KMS-11 (cell line): ENCODE data around the gene PRR3.
A peak's percentile ranks its signal among the peaks of the same experiment; 100 is the strongest.
"Not testable (repeated sequence)": the region's sequence is repeated elsewhere in the genome, so short reads cannot be mapped to it uniquely, and the experiment has no call there.

Experiments
- H2AFZ ChIP-seq: fragments of 200-600 bp; sonication (generic); 2 replicates; pipeline ENCODE4 v1.6.1; 2016; ENCODE audit warnings: antibody characterized with exemption, mixed run types, low read depth
- H3K27ac ChIP-seq: fragments of 200-600 bp; sonication (generic); 2 replicates; pipeline ENCODE4 v1.6.1; 2016; ENCODE audit warnings: mild to moderate bottlenecking, mixed run types
- H3K27me3 ChIP-seq: fragments of 200-600 bp; sonication (generic); 2 replicates; pipeline ENCODE4 v1.6.1; 2017; ENCODE audit warnings: mild to moderate bottlenecking, low read depth, mixed run types, moderate library complexity; ENCODE audit not compliant: insufficient read depth
- H3K36me3 ChIP-seq: fragments of 200-600 bp; sonication (generic); 2 replicates; pipeline ENCODE4 v1.6.1; 2017; ENCODE audit warnings: mild to moderate bottlenecking, mixed run types; ENCODE audit not compliant: insufficient read depth
- H3K4me1 ChIP-seq: fragments of 200-600 bp; sonication (generic); 2 replicates; pipeline ENCODE4 v1.6.1; 2016; ENCODE audit warnings: mild to moderate bottlenecking, low read depth, mixed run types; ENCODE audit not compliant: poor library complexity, severe bottlenecking
- H3K4me2 ChIP-seq: fragments of 200-600 bp; sonication (generic); 2 replicates; pipeline ENCODE4 v1.7.0; 2016; ENCODE audit warnings: mild to moderate bottlenecking, mixed run types
- H3K4me3 ChIP-seq: fragments of 200-600 bp; sonication (generic); IDR thresholded peaks from 2 replicates; pipeline ENCODE4 v1.6.1; 2017; ENCODE audit warnings: low read depth, low read length, mixed read lengths; ENCODE audit not compliant: insufficient read depth
- H3K79me2 ChIP-seq: fragments of 200-600 bp; sonication (generic); 2 replicates; pipeline ENCODE4 v1.6.1; 2016; ENCODE audit warnings: low read depth, mixed run types; ENCODE audit not compliant: insufficient read depth
- H3K9ac ChIP-seq: fragments of 200-600 bp; sonication (generic); 2 replicates; pipeline ENCODE4 v1.6.1; 2016; ENCODE audit warnings: mild to moderate bottlenecking, mixed run types
- H4K20me1 ChIP-seq: fragments of 200-600 bp; sonication (generic); 2 replicates; pipeline ENCODE4 v1.6.1; 2016; ENCODE audit warnings: mild to moderate bottlenecking, mixed run types; ENCODE audit not compliant: insufficient read depth
- TF ChIP-seq, protein P1 (sequence below): fragments of 200-600 bp; sonication (generic); conservative IDR thresholded peaks from 2 replicates; pipeline ENCODE4 v1.6.1; 2017; ENCODE audit warnings: low read depth, mild to moderate bottlenecking, antibody characterized with exemption, low read length, moderate library complexity, mixed read lengths

Gene PRR3

DNA sequence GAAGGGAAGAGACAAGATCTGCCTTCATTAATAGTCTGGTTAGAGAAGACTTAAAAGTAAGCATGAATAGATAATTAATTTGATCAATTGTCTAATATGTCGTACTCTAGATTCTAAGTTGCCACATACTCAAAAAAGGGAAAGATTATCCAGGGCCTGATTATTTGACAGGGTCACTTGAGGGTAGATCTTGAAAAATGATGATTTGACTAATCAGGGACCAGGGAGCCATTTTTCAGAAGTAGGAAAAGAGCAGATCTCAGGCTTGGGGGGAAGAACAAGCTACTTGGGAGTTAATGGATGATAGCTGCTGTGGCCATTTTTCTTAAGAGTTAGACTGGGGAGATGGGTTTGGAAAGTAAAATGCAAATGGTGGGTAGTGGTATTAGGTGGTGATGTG, 35.2 kb downstream of the PRR3 start:
- Histone ChIP-seq H3K4me1 (peaks cover 10% of the 10 kb centered on the region), H3K4me2 (no peak overlapping the region), H3K36me3 (peaks cover 7% of the 10 kb centered on the region; the same call in 1 of the 2 replicates), H3K27ac (no peak overlapping the region), H2AFZ (no peak overlapping the region), H3K9ac (no peak overlapping the region), H3K4me3 (no peak overlapping the region), H3K79me2 (no peaks in the 10 kb centered on the region), H4K20me1 (peaks cover 4% of the 10 kb centered on the region; the same call in 1 of the 2 replicates), H3K27me3 (no peaks in the 10 kb centered on the region)
- TF ChIP-seq, protein P1, sequence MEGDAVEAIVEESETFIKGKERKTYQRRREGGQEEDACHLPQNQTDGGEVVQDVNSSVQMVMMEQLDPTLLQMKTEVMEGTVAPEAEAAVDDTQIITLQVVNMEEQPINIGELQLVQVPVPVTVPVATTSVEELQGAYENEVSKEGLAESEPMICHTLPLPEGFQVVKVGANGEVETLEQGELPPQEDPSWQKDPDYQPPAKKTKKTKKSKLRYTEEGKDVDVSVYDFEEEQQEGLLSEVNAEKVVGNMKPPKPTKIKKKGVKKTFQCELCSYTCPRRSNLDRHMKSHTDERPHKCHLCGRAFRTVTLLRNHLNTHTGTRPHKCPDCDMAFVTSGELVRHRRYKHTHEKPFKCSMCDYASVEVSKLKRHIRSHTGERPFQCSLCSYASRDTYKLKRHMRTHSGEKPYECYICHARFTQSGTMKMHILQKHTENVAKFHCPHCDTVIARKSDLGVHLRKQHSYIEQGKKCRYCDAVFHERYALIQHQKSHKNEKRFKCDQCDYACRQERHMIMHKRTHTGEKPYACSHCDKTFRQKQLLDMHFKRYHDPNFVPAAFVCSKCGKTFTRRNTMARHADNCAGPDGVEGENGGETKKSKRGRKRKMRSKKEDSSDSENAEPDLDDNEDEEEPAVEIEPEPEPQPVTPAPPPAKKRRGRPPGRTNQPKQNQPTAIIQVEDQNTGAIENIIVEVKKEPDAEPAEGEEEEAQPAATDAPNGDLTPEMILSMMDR = no peak

GRCh38 chr6:30597315-30598144, 40.4 kb downstream of the PRR3 start:
- H3K4me3 ChIP-seq, H3K36me3 ChIP-seq, H3K27ac ChIP-seq, H3K27me3 ChIP-seq, H4K20me1 ChIP-seq, H2AFZ ChIP-seq, H3K79me2 ChIP-seq, H3K4me1 ChIP-seq, H3K4me2 ChIP-seq, H3K9ac ChIP-seq: not testable (repeated sequence)
- TF ChIP-seq, protein P1 = peak; percentile 86

DNA sequence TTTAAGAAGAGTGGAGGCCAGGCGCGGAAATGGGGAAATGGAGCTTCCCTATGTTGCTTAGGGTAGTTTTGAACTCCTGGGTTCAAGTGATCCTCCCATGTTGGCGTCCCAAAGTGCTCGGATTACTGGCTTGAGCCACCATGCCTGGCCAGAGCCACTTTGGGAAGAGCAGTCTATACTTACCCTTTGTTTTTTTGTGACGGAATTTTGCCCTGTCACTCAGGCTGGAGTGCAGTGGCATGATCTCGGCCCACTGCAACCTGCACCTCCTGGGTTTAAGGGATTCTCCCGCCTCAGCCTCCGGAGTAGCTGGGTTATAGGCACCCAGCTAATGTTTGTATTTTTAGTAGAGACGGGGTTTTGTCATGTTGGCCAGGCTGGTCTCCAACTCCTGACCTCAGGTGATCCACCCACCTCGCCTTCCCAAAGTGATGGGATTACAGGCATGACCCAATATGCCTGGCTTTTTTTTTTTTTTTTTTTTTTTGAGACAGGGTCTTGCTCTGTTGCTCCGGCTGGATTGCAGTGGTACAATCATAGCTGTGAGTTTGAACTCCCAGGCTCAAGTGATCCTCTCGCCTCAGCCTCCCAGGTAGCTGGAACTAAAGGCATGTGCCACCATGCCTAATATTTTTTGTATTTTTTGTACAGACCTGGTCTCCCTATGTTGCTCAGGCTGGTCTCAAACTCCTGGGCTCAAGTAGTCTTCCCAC, 42.0 kb downstream of the PRR3 start:
- Histone ChIP-seq H3K4me3 (no peak overlapping the region), H3K9ac (no peak overlapping the region), H3K4me1 (peaks cover 3% of the 10 kb centered on the region), H3K27me3 (no peaks in the 10 kb centered on the region), H3K79me2 (no peaks in the 10 kb centered on the region), H3K4me2 (no peak overlapping the region), H4K20me1 (peaks cover 5% of the 10 kb centered on the region; the same call in 1 of the 2 replicates), H3K36me3 (peaks cover 9% of the 10 kb centered on the region; the same call in 1 of the 2 replicates), H3K27ac (no peak overlapping the region), H2AFZ (no peak overlapping the region)
- TF ChIP-seq, protein P1 = no peak

DNA sequence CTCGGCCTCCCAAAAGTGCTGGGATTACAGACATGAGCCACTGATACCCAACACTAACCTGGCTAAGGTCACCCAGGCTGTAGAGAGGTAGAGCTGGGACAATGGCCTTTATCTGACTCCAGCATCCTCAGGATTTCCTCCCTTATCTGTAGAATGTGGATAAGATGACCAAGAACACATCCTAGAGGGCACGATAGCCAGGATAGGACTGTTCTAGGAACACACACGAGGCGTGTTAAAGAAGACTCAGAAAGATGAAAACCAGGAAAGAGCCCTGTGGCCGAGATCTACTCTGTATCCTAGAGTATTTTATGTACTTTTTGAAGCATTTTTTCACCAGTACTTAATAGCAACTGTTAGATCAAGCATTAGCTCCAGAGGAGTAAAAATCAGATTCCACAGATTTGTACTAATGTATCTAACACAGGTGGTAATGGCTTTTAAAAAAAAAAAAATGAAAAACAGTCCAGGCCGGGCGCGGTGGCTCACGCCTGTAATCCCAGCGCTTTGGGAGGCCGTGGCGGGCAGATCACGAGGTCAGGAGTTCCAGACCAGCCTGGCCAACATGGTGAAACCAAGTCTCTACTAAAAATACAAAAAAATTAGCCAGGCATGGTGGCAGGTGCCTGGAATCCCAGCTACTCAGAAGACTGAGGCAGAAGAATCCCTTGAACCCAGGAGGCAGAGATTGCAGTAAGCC, 42.7 kb downstream of the PRR3 start:
- H3K4me1 ChIP-seq = peaks cover 3% of the 10 kb centered on the region
- H3K4me3 ChIP-seq = no peak overlapping the region
- no peak overlapping the region for H3K4me2 ChIP-seq
- H3K79me2 ChIP-seq = no peaks in the 10 kb centered on the region
- H3K27ac ChIP-seq = no peak overlapping the region
- no peaks in the 10 kb centered on the region for H3K27me3 ChIP-seq
- peaks cover 5% of the 10 kb centered on the region; the same call in 1 of the 2 replicates for H4K20me1 ChIP-seq
- peaks cover 9% of the 10 kb centered on the region; the same call in 1 of the 2 replicates for H3K36me3 ChIP-seq
- H2AFZ ChIP-seq = no peak overlapping the region
- no peak overlapping the region for H3K9ac ChIP-seq
- TF ChIP-seq, protein P1 = no peak
